Ureter (tissue), 1 donor: ENCODE results near the gene PDZD7. TPM values are rescaled to one million over a fixed set of nuclear protein-coding genes. Genes with fewer than 3 reads are reported as not detected.

Experiments
- DNase-seq: peaks from one replicate; pipeline ENCODE4 v3.0.0-alpha.2; 2020; ENCODE audit warnings: low spot score
- total RNA-seq: library from RNA; stranded (reverse); gene quantifications from one replicate; pipeline ENCODE4 v1.2.4, GENCODE V29; 2023
- donor health status: DM: yes; HTN: yes; CAD: no.

PDZD7 gene
- 0.18 TPM for total RNA-seq

- peak; percentile 96 for DNase-seq
Measured at GRCh38 chr10:101031128-101031795, at the start of gene PDZD7, which contains the start of gene SFXN3. Gene PDZD7, minus strand, starts transcription at chr10:101031129. Its CDS starts 910 bp downstream, at chr10:101030219. Gene SFXN3, plus strand, starts transcription at chr10:101031234. Its CDS starts 3,461 bp downstream, at chr10:101034695.

- DNase-seq, result no peak
Measured at GRCh38 chr10:101079874-101080273, 48.9 kb upstream of the PDZD7 start.

DNA sequence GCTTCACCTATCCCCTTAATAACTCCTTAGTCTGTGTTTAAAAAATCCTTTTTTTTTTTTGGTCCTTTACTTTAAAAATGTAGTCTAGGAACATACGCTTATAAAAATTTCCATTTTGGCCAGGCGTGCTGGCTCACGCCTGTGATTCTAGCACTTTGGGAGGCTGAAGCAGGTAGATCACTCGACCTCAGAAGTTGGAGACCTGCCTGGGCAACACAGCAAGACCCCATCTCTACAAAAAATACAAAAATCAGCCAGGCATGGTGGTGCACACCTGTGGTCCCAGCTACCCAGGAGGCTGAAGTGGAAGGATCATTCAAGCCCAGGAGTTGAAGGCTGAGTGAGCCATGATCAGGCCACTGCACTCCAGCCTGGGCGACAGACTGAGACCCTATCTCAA is 45.7 kb upstream of the PDZD7 start:
- DNase-seq, result no peak

- DNase-seq, result no peak
Measured at GRCh38 chr10:101075775-101076174, 44.8 kb upstream of the PDZD7 start.

GRCh38 chr10:101073631-101074030 is 42.7 kb upstream of the PDZD7 start:
- no peak for DNase-seq

DNA sequence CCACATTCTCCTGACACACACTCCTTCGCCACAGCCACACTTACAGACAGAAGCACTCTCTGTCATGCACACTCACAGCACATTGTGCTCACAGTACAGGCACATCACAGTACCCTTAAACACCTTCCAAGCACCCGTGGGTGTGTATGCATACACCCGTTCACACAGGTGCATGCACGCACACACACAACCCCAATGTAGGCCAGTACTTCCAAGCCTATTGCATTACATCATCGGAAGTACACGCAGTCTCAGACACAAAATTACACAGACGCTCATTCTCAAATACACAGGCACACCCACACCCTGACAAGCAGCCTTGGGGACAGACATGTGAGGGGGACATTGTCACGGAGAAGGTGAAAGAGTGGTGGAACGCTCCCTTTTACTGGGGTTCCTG is 42.0 kb upstream of the PDZD7 start:
- no peak for DNase-seq

DNA sequence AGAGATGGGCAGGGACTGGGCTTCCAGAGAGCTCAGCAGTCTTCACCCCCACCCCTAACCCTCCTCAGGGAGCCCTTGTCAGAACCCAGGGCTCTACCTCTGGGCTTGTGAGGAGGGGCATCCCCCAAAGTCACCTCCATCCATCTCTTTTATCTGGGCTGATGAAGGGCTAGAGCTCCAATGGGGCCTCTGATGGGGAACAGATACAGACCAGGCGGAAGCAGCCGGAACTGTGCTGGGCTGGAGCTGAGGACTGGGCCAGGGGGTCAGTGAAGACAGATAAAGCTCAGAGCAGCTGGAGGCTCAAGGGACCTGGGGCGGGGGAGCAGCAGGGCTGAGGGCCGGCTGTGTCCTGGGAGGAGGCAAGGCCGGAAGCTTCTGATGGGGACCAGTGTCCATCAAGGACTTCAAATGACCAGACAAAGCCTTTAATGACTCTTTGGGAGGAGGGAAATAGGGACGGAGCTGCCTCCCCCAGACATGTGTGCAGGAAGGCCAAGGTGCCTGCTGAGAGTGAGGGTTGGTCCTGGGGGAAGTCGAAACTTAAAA is 41.0 kb upstream of the PDZD7 start:
- no peak for DNase-seq

GRCh38 chr10:101071267-101071884 is 40.4 kb upstream of the PDZD7 start:
- DNase-seq, result no peak

- no peak for DNase-seq
Measured at GRCh38 chr10:101070098-101070497, 39.2 kb upstream of the PDZD7 start.

DNA sequence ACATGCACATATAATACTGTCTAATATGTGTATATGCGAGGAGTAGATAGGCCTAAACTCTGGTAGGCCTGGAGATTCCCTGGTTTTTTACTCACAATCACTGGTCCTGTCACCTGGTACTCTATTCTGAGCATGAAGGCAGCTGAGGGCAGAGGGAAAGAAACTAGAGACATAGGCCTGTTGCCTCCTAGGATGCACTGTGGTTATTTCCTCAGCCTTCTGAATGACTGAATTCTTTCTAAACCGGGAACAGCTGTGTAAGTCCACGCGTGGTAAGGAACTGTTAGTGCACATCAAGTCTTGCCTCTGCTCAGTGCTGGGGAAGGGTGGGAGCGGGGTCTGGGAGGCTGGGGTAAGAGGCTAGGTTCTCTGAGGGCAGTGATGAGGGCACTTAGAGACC is 38.5 kb upstream of the PDZD7 start:
- no peak for DNase-seq

DNA sequence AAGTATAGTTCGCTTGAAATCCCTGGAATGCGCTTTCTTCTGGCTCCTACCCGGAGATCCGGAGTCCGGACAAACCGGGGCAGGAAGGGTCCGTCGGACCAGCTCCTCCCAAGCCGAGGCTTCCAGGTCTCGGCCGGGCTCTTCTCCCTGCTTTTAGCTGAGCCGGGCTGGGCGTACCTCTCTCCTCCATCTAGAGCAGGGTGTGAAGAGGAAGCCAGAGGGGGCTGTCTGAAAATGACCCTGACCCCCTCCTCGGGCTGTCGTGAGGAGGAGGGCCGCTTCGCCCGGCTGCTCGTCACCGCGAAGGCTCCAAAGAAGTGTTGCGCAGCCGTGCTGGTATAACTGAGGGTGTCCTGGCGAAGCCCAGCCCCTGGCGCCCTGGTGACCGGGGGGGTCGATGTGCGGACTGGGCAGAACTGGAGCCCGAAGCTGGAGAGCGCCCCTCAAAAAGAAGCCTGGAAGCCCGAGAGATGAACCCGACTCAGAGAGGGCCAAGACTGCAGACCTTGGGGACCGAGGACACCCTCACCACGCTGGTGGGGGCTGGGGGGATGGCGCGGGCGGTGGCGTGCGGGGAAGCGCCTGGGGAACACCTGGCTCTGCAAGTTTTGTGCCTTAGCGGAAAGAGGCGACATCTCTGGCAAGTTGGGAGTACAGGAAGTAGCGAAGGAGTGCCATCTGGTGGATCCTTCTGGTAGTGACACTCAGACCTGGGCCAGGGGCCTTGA is 36.6 kb upstream of the PDZD7 start:
- DNase-seq, result peak; percentile 81

DNA sequence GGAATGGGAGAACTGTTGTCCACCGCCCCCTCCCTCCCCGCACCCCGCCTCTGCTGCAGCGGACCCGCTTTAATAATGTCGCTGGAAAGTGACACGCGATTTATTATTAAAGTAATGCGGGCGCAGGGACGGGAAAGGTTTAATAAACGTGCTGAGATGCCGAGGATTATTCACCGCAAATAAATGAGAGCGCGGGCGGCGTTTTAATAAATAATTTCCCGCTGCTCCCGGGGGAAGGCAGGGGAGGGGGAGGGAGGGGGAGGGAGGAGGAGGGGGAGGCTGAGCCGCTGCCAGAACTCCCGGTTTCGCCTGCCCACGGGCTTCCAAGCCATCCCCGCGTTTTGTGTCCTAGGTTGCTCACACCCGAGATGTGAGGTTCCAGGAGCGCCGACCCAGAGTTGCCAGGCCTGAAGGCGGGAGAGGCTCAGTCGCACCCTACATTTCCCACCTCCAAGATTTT is 36.0 kb upstream of the PDZD7 start:
- DNase-seq, result no peak

- DNase-seq, result peak; percentile 77
Measured at GRCh38 chr10:101066146-101066895, 35.4 kb upstream of the PDZD7 start.

- no peak for DNase-seq
Measured at GRCh38 chr10:101065481-101066145, 34.7 kb upstream of the PDZD7 start.

DNA sequence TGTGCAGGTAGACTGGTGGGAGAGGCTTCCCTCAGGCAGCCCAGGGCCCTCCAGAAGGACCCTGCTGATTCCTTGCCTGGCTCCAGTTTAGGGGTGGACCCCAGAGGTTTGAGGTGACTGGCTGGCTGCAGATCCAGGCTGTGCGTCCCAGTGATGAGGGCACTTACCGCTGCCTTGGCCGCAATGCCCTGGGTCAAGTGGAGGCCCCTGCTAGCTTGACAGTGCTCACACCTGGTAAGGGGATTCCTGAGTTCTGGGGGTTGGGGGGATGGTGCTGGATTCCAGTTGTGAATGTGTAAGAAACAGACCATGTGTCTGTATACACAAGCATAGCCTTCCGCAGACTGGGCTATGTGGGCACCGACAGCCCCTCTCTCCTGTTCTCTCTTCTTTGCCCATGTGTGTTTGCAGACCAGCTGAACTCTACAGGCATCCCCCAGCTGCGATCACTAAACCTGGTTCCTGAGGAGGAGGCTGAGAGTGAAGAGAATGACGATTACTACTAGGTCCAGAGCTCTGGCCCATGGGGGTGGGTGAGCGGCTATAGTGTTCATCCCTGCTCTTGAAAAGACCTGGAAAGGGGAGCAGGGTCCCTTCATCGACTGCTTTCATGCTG is 33.6 kb upstream of the PDZD7 start:
- DNase-seq, result no peak

DNA sequence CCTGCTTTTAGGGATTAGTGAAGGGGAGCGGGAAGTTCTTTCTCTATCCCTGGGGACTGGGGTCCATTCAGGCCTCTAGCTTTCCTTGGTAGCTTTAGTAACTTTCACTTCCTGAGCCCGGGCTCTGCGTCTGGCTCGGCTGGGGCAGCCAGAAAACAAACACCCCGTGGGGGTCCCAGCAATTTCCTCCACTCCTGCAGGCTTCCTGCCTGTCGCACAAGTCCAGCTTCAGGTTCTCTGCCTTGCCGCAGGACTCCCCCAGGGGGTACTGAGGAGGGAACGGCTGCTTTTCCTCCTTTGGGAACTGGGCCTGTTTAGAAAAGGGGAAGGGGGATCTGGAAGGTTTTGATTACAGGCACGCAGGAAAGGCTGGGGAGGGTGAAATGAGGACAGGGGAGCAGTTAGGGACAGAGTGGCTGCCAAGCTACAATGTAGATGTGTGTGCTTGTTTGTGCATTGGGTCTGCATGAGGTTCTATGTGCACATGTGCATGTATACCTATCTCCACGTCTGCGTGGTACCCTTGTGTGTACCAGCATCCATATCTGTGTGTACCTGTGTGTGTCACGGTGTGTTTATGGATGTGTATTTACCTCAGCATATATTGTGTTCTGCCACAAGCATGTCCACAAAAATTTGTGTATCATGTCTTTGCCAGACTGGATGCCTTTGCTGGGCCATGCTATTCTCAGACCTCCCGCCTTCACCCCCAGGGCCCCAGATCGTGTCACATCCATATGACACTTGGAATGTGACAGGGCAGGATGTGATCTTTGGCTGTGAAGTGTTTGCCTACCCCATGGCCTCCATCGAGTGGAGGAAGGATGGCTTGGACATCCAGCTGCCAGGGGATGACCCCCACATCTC is 32.9 kb upstream of the PDZD7 start:
- DNase-seq, result no peak

- DNase-seq, result no peak
Measured at GRCh38 chr10:101063050-101063525, 32.2 kb upstream of the PDZD7 start.

DNA sequence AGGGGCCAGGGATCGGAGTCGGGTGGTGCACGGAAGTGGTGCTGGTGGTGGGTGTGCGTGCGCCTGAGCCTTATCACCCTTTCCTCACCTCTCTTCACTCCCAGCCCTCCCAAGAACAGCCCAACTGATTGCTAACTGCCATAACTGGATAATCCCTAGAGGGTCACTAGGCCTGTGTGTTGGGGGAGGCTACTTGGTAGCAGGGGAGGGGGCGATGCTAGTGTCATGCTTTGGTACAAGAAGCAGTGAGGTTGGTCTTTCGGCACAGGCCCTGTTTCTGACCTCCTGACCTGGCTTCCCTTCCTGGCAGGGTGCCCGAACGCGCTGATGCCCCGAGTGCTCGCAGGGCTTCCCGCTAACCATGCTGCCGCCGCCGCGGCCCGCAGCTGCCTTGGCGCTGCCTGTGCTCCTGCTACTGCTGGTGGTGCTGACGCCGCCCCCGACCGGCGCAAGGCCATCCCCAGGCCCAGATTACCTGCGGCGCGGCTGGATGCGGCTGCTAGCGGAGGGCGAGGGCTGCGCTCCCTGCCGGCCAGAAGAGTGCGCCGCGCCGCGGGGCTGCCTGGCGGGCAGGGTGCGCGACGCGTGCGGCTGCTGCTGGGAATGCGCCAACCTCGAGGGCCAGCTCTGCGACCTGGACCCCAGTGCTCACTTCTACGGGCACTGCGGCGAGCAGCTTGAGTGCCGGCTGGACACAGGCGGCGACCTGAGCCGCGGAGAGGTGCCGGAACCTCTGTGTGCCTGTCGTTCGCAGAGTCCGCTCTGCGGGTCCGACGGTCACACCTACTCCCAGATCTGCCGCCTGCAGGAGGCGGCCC is 31.5 kb upstream of the PDZD7 start:
- no peak for DNase-seq
